Osteoblast (primary cell): ENCODE data around the gene FAM50B. TPM values are rescaled to one million over a fixed set of nuclear protein-coding genes. Genes with fewer than 3 reads are reported as not detected.

Experiments
- DNase-seq: peaks from one replicate; pipeline ENCODE4 v3.0.0; 2011; ENCODE audit warnings: low spot score, mixed read lengths; ENCODE audit not compliant: insufficient read length; ENCODE audit errors: missing footprints
- H2AFZ ChIP-seq: 2 replicates; pipeline ENCODE4 v1.6.0; 2011; ENCODE audit warnings: mild to moderate bottlenecking, low read length
- H3K27ac ChIP-seq: 2 replicates; pipeline ENCODE4 v1.5.1; 2011; ENCODE audit warnings: mild to moderate bottlenecking, low read depth, low read length, moderate library complexity
- H3K27me3 ChIP-seq: 2 replicates; pipeline ENCODE4 v1.6.0; 2012; ENCODE audit warnings: mild to moderate bottlenecking, control low read depth, inconsistent platforms, low read length, moderate library complexity; ENCODE audit not compliant: insufficient read depth
- H3K36me3 ChIP-seq: 2 replicates; pipeline ENCODE4 v1.5.1; 2011; ENCODE audit warnings: mild to moderate bottlenecking, low read length, control low read depth, moderate library complexity; ENCODE audit not compliant: insufficient read depth
- H3K4me1 ChIP-seq: 2 replicates; pipeline ENCODE4 v1.5.1; 2011; ENCODE audit warnings: mild to moderate bottlenecking, low read length, control low read depth, moderate library complexity; ENCODE audit not compliant: insufficient read depth
- H3K4me2 ChIP-seq: 2 replicates; pipeline ENCODE4 v1.6.0; 2011; ENCODE audit warnings: mild to moderate bottlenecking, low read length; ENCODE audit not compliant: insufficient read depth
- H3K4me3 ChIP-seq: fragments of 200-600 bp; sonication (generic); 3 replicates; pipeline ENCODE4 v1.5.1; 2012; ENCODE audit warnings: mild to moderate bottlenecking, low read length, inconsistent platforms; ENCODE audit not compliant: insufficient read depth
- H3K79me2 ChIP-seq: 2 replicates; pipeline ENCODE4 v1.6.0; 2012; ENCODE audit warnings: mild to moderate bottlenecking, low read length, control low read depth, inconsistent platforms; ENCODE audit not compliant: insufficient read depth
- H3K9me3 ChIP-seq: 2 replicates; pipeline ENCODE4 v1.5.1; 2011; ENCODE audit warnings: low read depth, low read length, control low read depth
- H4K20me1 ChIP-seq: 2 replicates; pipeline ENCODE4 v1.6.0; 2012; ENCODE audit warnings: mild to moderate bottlenecking, low read length, control low read depth; ENCODE audit not compliant: insufficient read depth
- CTCF ChIP-seq: IDR thresholded peaks from 2 replicates; pipeline ENCODE4 v1.5.1; 2011; ENCODE audit warnings: mild to moderate bottlenecking, low read depth, low read length, moderate library complexity; ENCODE audit errors: extremely low read depth
- total RNA-seq: library from RNA; depleted of rRNA; stranded (reverse); fragments of >200 nt; gene quantifications from 2 replicates; pipeline ENCODE4 v1.2.3, GENCODE V29; 2012

The FAM50B gene
- total RNA-seq, 1 donor, result 8.0 TPM

GRCh38 chr6:3893487-3893886, 44.3 kb downstream of the FAM50B start:
- no peaks in the 10 kb centered on the region for H3K27me3 ChIP-seq
- peaks cover 6% of the 10 kb centered on the region for H3K4me1 ChIP-seq
- no peak for TF ChIP-seq CTCF
- H3K4me2 ChIP-seq, result no peak overlapping the region
- DNase-seq, result no peak
- H4K20me1 ChIP-seq, result no peaks in the 10 kb centered on the region
- H3K4me3 ChIP-seq, result no peak overlapping the region
- H3K9me3 ChIP-seq, result no peaks in the 10 kb centered on the region
- no peak overlapping the region for H3K27ac ChIP-seq
- H2AFZ ChIP-seq, result no peak overlapping the region
- no peaks in the 10 kb centered on the region for H3K79me2 ChIP-seq
- H3K36me3 ChIP-seq, result no peaks in the 10 kb centered on the region

- H3K9me3 ChIP-seq, result no peaks in the 10 kb centered on the region
Observed at GRCh38 chr6:3893917-3894316, 44.7 kb downstream of the FAM50B start.

GRCh38 chr6:3894590-3895311, 45.6 kb downstream of the FAM50B start:
- Histone ChIP-seq H3K36me3 (no peaks in the 10 kb centered on the region), H3K27ac (no peak overlapping the region), H2AFZ (no peak overlapping the region), H3K9me3 (no peaks in the 10 kb centered on the region), H4K20me1 (no peaks in the 10 kb centered on the region), H3K27me3 (no peaks in the 10 kb centered on the region), H3K4me3 (no peak overlapping the region), H3K4me2 (no peak overlapping the region), H3K79me2 (no peaks in the 10 kb centered on the region), H3K4me1 (no peaks in the 10 kb centered on the region)
- no peak for TF ChIP-seq CTCF
- DNase-seq, result no peak

More at GRCh38 chr6:3893917-3894316, 44.7 kb downstream of the FAM50B start:
- Histone ChIP-seq H3K4me3 (no peak overlapping the region), H3K27ac (no peak overlapping the region), H3K79me2 (no peaks in the 10 kb centered on the region), H2AFZ (no peak overlapping the region), H3K4me2 (no peak overlapping the region), H3K4me1 (peaks cover 3% of the 10 kb centered on the region), H3K27me3 (no peaks in the 10 kb centered on the region), H4K20me1 (no peaks in the 10 kb centered on the region), H3K36me3 (no peaks in the 10 kb centered on the region)
- DNase-seq, result no peak
- no peak for TF ChIP-seq CTCF

- no peaks in the 10 kb centered on the region for H3K4me1 ChIP-seq
- H3K79me2 ChIP-seq, result no peaks in the 10 kb centered on the region
- no peak for TF ChIP-seq CTCF
- no peak overlapping the region for H2AFZ ChIP-seq
- no peaks in the 10 kb centered on the region for H3K9me3 ChIP-seq
- no peak overlapping the region for H3K4me2 ChIP-seq
- DNase-seq, result no peak
- H3K27me3 ChIP-seq, result no peaks in the 10 kb centered on the region
- no peak overlapping the region for H3K27ac ChIP-seq
- H3K36me3 ChIP-seq, result no peaks in the 10 kb centered on the region
- H4K20me1 ChIP-seq, result no peaks in the 10 kb centered on the region
- no peak overlapping the region for H3K4me3 ChIP-seq
Observed at GRCh38 chr6:3895312-3895653, 46.1 kb downstream of the FAM50B start.
